ENCODE results near the gene RAB29. TPM values are rescaled to one million over a fixed set of nuclear protein-coding genes. Genes with fewer than 3 reads are reported as not detected.

RAB29 gene
- total RNA-seq, 4 donors from 2014 or later: 11.1 to 78.4 (median 14.9) TPM

GRCh38 chr1:205748403-205749233 is 26.7 kb downstream of the RAB29 start:
- no peaks in the 10 kb centered on the region for H3K36me3 ChIP-seq
- 0% methylated on average over 25 of the region's 25 CpGs for WGBS, 2 donors
- H3K4me1 ChIP-seq: peaks cover 0 to 48% (median 20%) of the 10 kb centered on the region in 4 donors
- H3K27ac ChIP-seq: peak overlapping the region; percentile 99 to 100 (median 100)
- DNase-seq (ENCODE audit: low spot score in 2 of 2): peak in 1 of 2 donors; percentile 10
- TF ChIP-seq POLR2A (IDR thresholded peaks at IDR 0.05) (no peak), EP300 (IDR thresholded peaks at IDR 0.05) (no peak), CTCF (IDR thresholded peaks at IDR 0.05) (no peak)
- H3K9me3 ChIP-seq: no peaks in the 10 kb centered on the region
- H3K4me3 ChIP-seq: peak overlapping the region; percentile 59 to 99 (median 87)
- H3K27me3 ChIP-seq: no peaks in the 10 kb centered on the region

- peak overlapping the region in 1 of 4 donors; percentile 10 for H3K27ac ChIP-seq
- DNase-seq (ENCODE audit: low spot score in 2 of 2): no peak
- H3K27me3 ChIP-seq: no peaks in the 10 kb centered on the region
- no peaks in the 10 kb centered on the region for H3K9me3 ChIP-seq
- no peaks in the 10 kb centered on the region for H3K36me3 ChIP-seq
- no peak overlapping the region for H3K4me3 ChIP-seq
- TF ChIP-seq EP300 (IDR thresholded peaks at IDR 0.05) (no peak), CTCF (IDR thresholded peaks at IDR 0.05) (no peak)
- WGBS, 2 donors: 59 to 64% methylated on average over 5 of the region's 5 CpGs
- H3K4me1 ChIP-seq: peaks cover 0 to 65% (median 20%) of the 10 kb centered on the region in 4 donors
Observed at GRCh38 chr1:205746757-205747412, 28.4 kb downstream of the RAB29 start.

- WGBS, 2 donors: 92 to 97% methylated on average over 8 of the region's 8 CpGs
- no peak overlapping the region for H3K27ac ChIP-seq
- H3K4me3 ChIP-seq: no peak overlapping the region
- peaks cover 0 to 76% (median 20%) of the 10 kb centered on the region in 4 donors for H3K4me1 ChIP-seq
- peaks cover 0 to 9% (median 0%) of the 10 kb centered on the region in 3 donors for H3K36me3 ChIP-seq
- no peaks in the 10 kb centered on the region for H3K9me3 ChIP-seq
- H3K27me3 ChIP-seq: no peaks in the 10 kb centered on the region
- no peak for TF ChIP-seq CTCF (IDR thresholded peaks at IDR 0.05)
- TF ChIP-seq EP300 (IDR thresholded peaks at IDR 0.05): no peak
- no peak for TF ChIP-seq POLR2A (IDR thresholded peaks at IDR 0.05)
- DNase-seq (ENCODE audit: low spot score in 2 of 2): no peak
Observed at GRCh38 chr1:205744403-205744802, 30.9 kb downstream of the RAB29 start.

- WGBS, 2 donors: 29 to 57% methylated on average over 4 of the region's 4 CpGs
Observed at GRCh38 chr1:205743977-205744376, 31.3 kb downstream of the RAB29 start.

More at GRCh38 chr1:205743977-205744376, 31.3 kb downstream of the RAB29 start:
- Histone ChIP-seq H3K4me3 (no peak overlapping the region), H3K36me3 (peaks cover 0 to 9% (median 0%) of the 10 kb centered on the region in 3 donors), H3K27me3 (no peaks in the 10 kb centered on the region), H3K27ac (no peak overlapping the region), H3K4me1 (peaks cover 0 to 81% (median 20%) of the 10 kb centered on the region in 4 donors), H3K9me3 (no peaks in the 10 kb centered on the region)
- no peak for TF ChIP-seq CTCF (IDR thresholded peaks at IDR 0.05)
- no peak for DNase-seq (ENCODE audit: low spot score in 2 of 2)
